ENCODE measurements around the gene PDE5A.
"Not testable (repeated sequence)": the region's sequence is repeated elsewhere in the genome, so short reads cannot be mapped to it uniquely, and the experiment has no call there.

The PDE5A gene

DNA sequence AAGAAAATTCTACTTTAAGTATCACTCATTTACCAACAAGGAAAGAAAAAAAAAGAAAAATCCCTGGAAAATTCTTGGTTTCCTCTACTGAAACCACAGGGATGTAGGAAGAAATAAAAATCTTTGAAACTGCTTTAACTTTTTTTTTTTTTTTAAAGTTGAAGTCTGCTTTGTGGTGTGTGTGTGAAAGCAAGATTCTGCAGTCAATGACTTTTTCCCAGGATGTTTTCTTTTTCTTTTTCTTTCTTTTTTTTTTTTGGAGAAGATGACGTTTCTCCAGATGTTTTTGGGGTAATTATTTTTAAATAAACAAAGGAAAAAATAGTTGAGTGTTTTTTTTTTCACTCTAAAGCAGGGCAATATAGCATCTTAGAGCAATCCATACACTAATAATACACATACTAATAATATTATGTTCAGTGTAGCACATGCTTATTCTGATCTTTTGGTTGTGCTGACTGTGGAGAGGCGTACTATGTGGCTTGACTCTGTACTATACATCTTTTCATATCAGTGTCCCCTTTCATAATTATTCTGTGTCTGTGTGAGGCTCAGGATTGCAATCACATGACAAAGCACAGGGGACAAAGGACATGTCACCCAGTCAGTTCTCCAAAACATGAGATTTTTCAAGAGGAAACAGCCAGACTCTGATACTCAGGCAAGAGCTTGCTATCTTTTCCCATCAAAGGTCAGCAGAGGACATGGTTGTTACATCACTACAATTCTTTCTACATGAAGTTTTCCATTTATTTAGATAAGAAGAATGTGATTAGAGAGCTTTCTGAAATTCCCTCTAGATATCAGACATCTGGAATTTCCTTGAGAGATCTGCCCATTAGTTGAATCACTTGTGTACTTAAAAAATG lies 111.0 kb downstream of the PDE5A start:
- no peak for DNase-seq

- no peak for DNase-seq
These were observed 116.2 kb downstream of the PDE5A start for GRCh38 chr4:119512398-119512797.

GRCh38 chr4:119510395-119511149 lies 118.0 kb downstream of the PDE5A start:
- DNase-seq, result no peak

GRCh38 chr4:119508281-119508680 lies 120.3 kb downstream of the PDE5A start:
- no peak for DNase-seq

DNA sequence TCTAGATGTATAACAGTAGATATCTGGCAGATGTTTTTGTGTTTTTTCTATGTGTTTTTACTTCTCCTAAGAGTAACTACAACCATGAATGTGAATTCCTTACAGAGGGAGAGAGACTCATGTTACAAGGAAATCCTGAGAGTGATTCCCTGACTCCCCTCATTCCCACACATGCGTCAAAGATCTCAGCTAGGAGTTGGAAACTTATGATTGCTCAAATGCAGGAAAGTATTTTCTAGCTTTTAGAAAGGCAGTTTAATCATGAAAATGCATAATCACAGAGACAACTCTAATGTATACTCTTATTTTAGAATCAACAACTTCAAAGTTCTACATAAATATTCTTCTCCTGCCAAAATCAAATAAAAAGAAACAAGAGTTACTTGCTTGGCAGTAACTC lies 121.8 kb downstream of the PDE5A start:
- DNase-seq, result no peak

- DNase-seq, result no peak
These were observed 124.0 kb downstream of the PDE5A start for GRCh38 chr4:119504616-119505015.

DNA sequence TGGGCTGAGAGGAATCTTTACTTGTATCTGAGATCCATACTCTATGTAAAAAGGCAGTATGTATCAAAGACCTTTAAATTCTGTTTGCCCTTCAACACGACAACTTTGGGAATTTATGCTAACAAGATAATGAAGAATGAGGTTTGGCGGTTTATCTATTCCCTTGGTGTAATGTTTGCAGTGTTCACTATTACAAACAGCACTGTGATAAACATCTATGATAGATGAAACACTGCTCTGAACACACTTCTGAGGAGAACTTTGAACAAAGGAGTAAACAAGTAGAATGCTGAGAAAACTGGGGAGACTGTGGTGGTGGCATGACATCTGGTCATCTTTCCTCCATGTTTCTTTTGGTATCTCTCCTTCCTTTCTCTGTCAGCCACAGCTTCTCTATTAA lies 126.9 kb downstream of the PDE5A start:
- DNase-seq, result no peak

- no peak for DNase-seq
These were observed 130.1 kb downstream of the PDE5A start for GRCh38 chr4:119498527-119498926.

GRCh38 chr4:119493886-119494285 lies 134.7 kb downstream of the PDE5A start:
- DNase-seq, result no peak

DNA sequence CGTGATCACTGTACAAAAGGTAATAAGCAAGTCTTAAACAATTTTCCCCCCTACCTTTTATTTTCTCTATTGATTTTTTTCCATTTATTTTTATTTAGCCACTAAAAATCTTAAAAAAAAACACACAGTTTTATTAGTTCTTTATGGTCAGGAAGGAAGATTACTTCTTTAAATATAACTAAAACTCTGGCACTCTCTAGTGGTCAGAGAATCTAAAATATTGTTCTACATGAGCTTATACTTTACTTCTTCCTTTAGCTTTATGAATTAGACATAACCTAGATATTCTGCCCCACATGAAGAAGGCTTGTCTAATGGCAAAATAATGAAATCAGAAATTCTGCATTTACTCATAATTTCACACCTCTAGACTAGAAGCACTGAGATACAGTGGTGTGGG lies 135.2 kb downstream of the PDE5A start:
- no peak for DNase-seq

- DNase-seq, result no peak
These were observed 138.3 kb downstream of the PDE5A start for GRCh38 chr4:119490335-119490734.

- no peak for DNase-seq
These were observed 139.3 kb downstream of the PDE5A start for GRCh38 chr4:119489305-119489704.

- no peak for DNase-seq
These were observed 148.3 kb downstream of the PDE5A start for GRCh38 chr4:119480331-119480730.

DNA sequence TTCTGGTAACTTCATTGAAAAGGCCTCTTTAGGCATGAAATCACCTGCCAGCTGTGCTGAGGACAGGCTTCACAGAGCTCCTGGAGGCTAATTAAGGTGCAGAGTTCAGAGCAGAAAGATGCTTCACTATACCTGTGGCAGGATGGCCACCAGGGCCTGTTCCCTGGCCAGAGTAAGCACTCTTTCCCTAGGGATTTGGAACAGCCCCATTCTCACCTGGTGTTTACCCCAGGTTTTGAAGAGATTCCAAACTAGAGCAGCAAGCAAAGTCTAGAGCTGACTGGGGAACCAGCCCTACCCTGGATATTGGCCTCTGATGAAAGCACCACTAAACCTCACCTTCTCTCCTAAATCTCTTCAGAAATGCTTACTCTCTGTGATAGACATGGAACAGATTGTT lies 148.8 kb downstream of the PDE5A start:
- no peak for DNase-seq

- no peak for DNase-seq
These were observed 149.3 kb downstream of the PDE5A start for GRCh38 chr4:119479180-119479808.

GRCh38 chr4:119478446-119479179 lies 150.0 kb downstream of the PDE5A start:
- DNase-seq, result no peak

DNA sequence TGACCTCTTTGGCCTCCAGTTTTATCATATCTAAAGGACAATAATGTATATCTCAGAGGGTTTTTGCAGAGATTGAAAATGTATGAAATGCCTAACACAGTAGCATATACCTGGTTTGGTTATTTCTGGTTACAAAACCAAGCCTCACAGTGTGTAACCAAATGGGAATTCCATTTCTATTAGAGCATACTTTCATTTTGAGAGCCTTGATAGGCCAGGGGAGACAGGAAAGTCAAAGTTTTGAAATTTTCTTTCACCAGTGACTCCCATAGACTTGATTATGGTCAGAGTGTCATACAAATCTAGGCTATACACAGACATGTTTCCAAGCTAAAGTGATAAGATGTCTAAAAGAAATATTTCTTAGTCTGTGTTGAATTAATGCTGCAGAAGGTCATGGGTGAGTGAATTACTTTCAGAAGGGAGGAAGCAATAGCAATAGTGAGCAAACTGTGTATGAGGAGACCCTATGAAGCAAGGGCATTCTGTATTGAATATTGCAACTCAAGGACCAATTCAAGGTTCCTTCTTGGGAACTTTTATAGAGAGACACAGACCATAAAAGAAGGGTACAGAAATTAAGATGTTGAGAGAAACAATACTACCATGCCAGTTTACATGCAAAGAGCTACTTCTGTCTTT lies 151.1 kb downstream of the PDE5A start:
- no peak for DNase-seq

DNA sequence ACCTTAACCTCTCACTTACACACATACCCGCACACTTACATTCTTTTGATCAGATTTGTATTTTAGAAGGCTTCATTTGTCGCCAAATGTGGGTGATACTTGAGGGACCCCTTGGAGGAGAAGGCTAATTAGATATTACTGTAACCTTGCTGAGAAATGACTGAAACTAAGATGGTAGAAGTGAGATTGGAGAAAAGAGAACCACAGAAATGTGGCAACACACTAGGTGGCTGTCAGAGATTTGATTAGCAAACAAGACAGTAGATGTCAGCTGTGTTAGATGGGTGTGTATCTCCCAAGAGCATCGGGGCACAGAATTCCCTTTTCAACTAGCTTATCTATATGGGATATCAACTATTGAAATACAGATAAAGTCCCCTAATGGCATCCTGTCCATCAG lies 157.3 kb downstream of the PDE5A start:
- no peak for DNase-seq

DNA sequence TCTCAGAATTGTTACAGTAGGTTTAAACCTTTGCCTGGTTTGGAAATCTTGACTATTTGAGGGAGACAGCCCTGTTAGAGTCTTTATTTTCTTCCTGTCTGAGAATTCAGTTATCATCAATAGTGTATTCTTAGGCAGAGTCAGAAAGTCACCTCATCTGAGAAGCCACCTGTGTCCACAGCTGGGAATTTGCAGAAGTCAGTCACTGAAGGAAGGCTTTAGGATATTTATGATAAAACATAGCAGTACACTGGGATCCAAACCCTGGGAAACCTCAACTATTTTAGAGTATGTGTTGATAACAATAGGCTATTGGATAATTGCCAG lies 157.9 kb downstream of the PDE5A start:
- DNase-seq, result not testable (repeated sequence)

DNA sequence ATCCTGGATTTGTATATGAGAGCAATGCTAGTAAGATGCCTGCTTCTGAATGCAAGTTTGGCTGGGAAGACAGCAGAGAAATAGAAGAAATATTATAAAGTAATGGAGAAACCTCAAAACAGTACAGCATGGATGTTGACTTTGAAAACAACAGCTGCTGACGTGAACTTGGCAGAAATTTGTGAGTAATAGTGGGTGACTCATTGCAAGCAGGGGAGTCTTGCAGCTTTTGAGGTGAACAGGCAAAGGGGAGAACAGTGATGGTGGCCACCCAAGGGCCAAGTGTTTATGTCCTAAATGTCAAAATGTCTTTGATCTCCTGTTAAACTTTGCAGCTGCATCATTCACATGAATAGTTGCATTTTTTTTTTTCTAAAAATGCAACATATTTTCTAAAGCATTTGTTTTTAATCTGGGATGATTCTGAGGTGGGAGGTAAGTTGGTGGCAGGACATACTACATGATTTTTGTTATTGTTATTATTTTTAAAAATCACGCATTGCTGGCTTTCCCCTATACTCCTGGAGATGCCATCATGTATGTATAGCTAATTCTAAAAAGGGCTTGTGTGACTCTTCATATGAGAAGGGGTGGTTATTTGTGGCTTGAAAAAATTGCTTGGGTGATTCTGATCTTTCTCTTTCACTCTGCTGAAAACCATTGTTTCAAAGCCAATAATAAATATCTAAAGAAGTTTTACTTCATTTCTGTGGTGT lies 158.4 kb downstream of the PDE5A start:
- not testable (repeated sequence) for DNase-seq

DNA sequence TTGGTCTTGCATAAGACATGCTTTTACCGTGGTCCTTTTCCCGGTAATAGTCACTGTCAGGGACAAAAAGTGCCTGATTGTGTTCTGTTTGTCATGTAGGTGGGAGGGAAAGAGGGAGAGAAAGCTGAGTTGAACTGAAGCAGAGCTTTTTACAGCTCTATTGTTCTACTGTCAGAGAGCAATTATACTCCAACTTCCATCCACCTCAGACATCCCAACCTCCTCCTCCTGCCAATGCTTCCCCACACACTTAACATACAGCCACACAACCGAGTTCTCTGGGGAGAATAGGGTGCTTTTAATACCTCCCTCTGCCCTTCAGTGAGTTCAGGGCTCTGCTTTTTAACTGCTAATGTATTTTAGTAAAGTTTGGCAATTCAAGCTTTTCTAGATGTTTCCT lies 159.6 kb downstream of the PDE5A start:
- not testable (repeated sequence) for DNase-seq

- DNase-seq, result peak; percentile 42
These were observed 165.9 kb downstream of the PDE5A start for GRCh38 chr4:119462733-119463132.

All from activated gamma-delta T cell treated with Interleukin-2 at 50 U/mL for 16 hours (primary cell).